Effector CD4-positive, alpha-beta T cell (primary cell): ENCODE measurements around the gene PODNL1. TPM values are rescaled to one million over a fixed set of nuclear protein-coding genes. Genes with fewer than 3 reads are reported as not detected.
"Not testable (repeated sequence)": the region's sequence is repeated elsewhere in the genome, so short reads cannot be mapped to it uniquely, and the experiment has no call there.

ENCODE experiments used
- DNase-seq: peaks from one replicate; pipeline ENCODE4 v3.0.0-alpha.2; 2020
- total RNA-seq: gene quantifications from one replicate; lab custom pipeline; 2026; lab: John Stamatoyannopoulos, UW

PODNL1 gene
- not detected for total RNA-seq

- no peak for DNase-seq
These were observed at the start of gene PODNL1 for GRCh38 chr19:13938301-13939064. TSS of gene PODNL1 (minus strand) at chr19:13938417. CDS start at chr19:13938181, 236 bp downstream.

DNA sequence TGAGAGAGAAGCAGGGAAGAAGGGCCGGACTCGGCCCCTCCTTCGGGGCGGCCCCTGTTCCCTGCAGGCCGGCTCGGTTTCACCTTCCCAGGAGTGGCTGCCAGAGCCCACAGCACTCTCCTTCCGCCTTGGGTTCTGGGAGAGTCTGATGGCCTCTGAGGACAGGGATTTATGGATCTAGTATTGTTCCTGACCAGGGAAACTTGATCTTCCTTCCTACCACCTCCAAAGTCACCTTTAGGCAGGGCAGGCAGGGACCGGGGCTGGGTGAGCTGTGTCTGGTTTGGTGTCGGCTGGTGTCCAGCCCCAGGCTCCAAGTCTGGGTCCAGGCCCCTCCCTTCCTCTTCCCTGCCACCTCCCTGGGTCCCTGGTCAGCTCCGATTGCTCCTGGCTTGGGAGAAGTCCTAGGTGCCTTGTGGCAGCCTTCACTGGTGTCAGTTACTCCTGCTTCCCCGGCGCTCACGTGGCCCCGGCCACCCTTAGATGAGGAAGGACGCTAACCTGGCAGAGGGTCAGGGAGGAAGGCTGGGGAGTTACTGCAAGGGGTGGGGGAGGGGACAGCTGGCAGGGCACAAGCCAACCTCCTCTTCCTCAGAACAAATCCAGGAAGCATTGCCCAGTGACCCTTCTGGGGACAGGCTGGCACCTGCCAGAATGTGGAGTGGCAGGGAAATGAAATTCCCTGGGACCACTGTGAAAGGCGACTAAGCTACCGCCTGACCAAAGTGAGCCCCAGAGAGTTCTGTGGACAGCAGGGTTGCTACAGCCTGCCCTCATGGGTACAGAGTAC is 49.1 kb upstream of the PODNL1 start:
- DNase-seq, result no peak

- peak; percentile 99 for DNase-seq
These were observed 48.2 kb upstream of the PODNL1 start for GRCh38 chr19:13986348-13986904.

DNA sequence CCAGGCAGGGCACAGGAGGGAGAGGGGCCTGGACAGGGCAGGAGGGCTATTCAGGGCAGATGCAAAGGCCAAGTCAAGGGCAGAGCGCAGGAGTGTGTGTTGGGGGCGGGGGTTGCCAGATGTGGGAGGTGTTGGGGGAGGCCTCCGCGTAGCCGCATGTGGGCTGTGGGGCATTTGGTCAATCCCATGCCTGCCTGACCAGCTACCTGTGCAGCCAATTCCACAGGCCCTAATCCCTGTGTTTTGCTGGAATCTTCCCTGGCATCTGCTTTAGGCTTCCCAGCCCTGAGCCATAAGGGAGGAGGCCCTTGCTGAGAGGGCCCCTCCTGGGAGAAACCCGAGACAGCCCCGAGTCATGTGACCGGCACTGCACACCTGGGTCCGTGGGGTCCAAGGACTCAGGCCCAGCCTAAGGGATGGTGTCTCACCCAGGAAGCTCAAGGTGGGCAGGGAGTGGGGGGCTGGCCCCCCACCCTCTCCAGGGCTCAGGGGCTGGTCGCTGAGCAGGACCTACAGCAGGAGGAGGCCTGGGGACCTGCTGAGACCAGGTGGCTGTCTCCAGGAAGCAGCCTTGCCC is 47.6 kb upstream of the PODNL1 start:
- DNase-seq, result no peak

DNA sequence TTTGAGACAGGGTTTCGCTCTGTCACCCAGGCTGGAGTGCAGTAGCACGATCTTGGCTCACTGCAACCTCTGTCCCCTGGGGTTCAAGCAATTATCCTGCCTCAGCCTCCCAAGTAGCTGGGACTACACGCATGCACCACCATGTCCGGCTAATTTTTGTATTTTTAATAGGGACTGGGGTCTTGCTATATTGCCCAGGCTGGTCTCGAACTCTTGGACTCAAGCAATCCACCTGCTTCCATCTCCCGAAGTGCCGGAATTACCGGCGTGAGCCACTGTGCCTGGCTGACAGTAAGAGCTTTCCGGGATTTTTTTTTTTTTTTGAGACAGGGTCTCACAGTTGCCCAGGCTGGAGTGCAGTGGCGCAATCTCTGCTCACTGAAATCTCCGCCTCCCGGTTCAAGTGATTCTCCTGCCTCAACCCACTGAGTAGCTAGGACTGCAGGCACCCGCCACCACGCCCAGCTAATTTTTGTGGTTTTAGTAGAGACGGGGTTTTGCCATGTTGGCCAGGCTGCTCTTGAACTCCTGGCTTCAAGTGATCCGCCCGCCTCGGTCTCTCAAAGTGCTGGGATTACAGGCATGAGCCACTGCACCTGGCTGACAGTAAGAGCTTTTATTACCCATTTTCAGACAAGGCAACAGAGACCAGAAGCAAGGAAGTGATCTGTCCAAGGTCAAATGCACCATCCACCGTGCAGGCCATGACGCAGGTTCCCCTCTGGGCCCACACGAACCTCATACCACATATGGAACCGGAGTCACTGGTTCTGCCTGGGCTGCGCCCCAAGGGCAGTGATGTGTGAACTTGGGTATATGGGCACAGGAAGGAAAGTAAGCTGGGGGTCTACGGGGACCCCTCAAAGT is 46.9 kb upstream of the PODNL1 start:
- no peak for DNase-seq

DNA sequence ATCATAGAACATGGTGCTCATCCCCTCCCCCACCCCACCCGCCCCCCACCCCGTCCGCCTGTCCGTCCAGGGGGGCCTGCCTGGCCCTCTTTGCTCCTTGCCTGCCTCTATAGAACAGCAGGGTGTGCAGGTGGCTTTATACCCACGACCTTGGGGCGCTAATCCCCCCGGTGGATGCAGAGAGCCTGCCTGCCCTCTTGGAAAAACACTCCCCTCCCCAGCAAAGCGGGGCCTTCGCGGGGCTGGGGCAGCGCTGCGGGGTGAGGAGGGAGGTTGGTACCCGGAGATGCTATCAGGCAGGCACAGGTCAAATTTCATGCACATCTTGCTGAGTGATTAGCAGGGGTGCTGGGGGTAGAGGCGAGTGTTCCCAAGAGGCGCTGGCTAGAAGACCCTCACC is 46.0 kb upstream of the PODNL1 start:
- DNase-seq, result no peak

- no peak for DNase-seq
These were observed 45.1 kb upstream of the PODNL1 start for GRCh38 chr19:13983213-13983889.

DNA sequence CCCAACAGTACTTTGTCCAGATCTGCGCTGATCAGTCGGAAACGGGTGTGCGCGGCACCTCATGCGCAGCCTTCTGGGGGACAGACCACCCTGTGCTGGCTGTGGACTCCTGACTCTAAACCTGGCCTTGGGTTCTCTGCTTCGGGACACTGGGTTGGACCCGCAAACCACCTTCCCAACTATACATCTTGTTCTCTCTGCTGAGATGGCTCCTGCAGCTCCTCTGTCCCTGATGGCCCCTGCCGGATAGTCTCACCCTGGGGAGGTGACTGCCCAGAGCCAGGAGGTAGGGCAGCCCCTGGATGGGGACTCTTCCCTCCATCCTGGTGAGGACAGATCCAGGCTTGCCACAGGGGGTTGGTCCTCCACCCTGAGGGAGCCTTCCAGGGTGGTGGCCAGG is 44.6 kb upstream of the PODNL1 start:
- no peak for DNase-seq

GRCh38 chr19:13981988-13982501 is 43.8 kb upstream of the PODNL1 start:
- no peak for DNase-seq

DNA sequence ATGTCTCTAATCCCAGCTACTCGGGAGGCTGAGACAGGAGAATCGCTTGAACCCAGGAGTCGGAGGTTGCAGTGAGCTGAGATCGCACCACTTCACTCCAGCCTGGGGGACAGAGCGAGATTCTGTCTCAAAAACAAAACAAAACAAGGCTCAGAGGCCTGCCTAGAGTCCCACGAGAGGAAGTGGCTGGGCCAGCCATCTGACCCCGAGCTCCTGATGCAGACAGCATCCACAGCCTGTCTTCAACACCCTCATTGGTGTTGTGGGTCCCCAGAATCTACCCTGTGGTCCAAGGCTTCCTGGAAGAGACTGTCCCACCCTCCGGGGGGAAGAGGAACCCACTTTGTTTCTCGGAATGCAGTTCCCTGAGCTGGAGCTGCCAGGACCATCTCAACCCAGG is 43.2 kb upstream of the PODNL1 start:
- DNase-seq, result no peak

- no peak for DNase-seq
These were observed 42.8 kb upstream of the PODNL1 start for GRCh38 chr19:13981021-13981420.

GRCh38 chr19:13980340-13980739 is 42.1 kb upstream of the PODNL1 start:
- no peak for DNase-seq

GRCh38 chr19:13979686-13980085 is 41.5 kb upstream of the PODNL1 start:
- DNase-seq, result no peak

GRCh38 chr19:13979244-13979615 is 41.0 kb upstream of the PODNL1 start:
- no peak for DNase-seq

DNA sequence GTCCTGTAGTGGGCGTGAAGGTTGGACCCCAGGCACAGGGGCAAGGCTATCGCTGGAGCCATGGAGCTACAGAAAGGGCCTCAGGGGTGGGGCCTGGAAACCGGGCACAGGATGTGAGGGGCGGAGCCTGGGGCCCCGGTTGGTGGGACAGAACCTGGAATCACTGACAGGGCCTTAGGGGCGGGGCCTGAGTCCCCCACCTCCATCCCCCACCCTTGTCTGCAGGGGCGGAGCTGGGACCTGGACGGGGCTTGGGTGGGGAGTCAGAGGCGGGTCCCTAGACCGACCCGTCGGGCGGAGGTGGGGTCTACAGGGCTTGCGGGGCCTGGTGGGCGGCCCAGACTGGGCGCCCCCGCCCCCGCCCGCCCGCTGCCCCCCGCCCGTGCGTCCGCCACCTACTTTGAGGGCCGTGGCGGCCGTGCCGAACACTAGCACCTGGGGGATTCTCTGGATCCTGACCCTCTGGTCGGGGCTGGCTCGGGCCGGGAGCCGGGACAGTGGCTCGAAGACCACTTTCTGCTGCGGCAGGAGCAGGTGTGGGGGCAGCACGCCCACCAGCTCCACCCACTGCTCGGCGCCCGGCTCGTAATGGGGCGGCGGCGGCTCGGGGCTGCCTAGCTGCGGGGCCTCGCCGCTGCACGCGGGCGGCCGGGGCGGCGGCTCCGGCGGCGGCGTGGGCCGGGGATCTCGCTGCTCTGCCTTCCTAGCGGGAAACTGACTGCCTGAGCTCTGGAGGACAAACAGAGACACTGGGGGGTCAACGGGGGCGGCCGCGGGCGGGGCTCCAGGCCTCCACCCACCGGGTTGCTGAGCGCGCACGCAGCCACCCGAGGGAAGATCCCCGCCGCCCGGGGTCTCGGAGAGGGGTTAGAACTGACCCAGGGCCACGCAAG is 40.4 kb upstream of the PODNL1 start:
- no peak for DNase-seq

GRCh38 chr19:13977803-13978202 is 39.6 kb upstream of the PODNL1 start:
- no peak for DNase-seq

DNA sequence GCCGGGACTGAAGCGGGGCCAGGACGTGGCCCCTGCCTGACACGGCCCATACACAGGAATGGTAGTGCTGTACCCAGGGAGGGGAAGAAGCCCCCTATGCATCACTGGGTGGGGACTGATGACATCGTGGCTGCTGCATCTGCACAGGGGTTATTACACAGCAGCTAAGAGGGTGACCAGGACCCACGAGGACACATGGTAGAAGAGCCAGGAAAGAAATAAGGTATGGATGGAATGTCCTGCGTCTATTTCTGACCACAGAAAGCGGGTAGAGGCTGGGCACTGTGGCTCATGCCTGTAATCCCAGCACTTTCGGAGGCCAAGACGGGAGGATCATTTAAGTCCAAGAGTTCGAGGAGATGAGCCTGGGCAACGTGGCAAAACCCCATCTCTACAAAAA is 38.2 kb upstream of the PODNL1 start:
- no peak for DNase-seq

GRCh38 chr19:13975870-13976269 is 37.7 kb upstream of the PODNL1 start:
- DNase-seq, result no peak

DNA sequence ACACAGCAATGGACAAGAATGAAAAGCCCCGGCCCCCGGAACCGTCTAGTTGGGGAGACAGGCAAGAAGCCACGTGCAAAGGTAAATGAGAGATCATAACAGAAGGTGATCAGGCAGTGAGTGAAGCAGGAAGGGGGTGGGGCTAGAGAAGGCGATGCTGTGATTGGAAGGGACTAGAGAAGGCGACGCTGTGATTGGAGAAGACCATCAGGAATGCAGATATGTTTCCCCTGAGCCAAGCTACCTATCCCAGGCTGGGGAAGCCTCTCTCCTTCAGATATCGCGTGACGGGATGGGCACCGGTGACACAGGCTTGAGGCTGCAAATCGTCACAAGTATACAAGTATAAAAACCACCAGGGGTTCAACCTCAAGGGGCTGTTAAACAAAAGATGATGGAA is 35.9 kb upstream of the PODNL1 start:
- no peak for DNase-seq

- not testable (repeated sequence) for DNase-seq
These were observed 35.3 kb upstream of the PODNL1 start for GRCh38 chr19:13973479-13973878.
